ENCODE results near the gene FARP1.

- TF ChIP-seq IKZF2 (IDR thresholded peaks at IDR 0.05) (no peak), CTCF (IDR thresholded peaks at IDR 0.05 in 2 of 3, conservative IDR thresholded peaks at IDR 0.05 in 1 of 3; ENCODE audit: control insufficient read depth in 2 of 3, extremely low read depth in 1 of 3, insufficient read depth in 1 of 3, low read depth in 3 of 3, low read length in 3 of 3) (no peak), POLR2AphosphoS5 (IDR thresholded peaks at IDR 0.05; ENCODE audit: low read length) (no peak), YY1 (IDR thresholded peaks at IDR 0.05; ENCODE audit: low read depth, low read length) (no peak)
- TF ChIP-seq, protein P1, sequence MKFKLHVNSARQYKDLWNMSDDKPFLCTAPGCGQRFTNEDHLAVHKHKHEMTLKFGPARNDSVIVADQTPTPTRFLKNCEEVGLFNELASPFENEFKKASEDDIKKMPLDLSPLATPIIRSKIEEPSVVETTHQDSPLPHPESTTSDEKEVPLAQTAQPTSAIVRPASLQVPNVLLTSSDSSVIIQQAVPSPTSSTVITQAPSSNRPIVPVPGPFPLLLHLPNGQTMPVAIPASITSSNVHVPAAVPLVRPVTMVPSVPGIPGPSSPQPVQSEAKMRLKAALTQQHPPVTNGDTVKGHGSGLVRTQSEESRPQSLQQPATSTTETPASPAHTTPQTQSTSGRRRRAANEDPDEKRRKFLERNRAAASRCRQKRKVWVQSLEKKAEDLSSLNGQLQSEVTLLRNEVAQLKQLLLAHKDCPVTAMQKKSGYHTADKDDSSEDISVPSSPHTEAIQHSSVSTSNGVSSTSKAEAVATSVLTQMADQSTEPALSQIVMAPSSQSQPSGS (IDR thresholded peaks at IDR 0.05; ENCODE audit: low read length): no peak
Measured at GRCh38 chr13:98110749-98111148, 32.1 kb upstream of the FARP1 start.
